ENCODE results near the gene ARHGEF25.

DNA sequence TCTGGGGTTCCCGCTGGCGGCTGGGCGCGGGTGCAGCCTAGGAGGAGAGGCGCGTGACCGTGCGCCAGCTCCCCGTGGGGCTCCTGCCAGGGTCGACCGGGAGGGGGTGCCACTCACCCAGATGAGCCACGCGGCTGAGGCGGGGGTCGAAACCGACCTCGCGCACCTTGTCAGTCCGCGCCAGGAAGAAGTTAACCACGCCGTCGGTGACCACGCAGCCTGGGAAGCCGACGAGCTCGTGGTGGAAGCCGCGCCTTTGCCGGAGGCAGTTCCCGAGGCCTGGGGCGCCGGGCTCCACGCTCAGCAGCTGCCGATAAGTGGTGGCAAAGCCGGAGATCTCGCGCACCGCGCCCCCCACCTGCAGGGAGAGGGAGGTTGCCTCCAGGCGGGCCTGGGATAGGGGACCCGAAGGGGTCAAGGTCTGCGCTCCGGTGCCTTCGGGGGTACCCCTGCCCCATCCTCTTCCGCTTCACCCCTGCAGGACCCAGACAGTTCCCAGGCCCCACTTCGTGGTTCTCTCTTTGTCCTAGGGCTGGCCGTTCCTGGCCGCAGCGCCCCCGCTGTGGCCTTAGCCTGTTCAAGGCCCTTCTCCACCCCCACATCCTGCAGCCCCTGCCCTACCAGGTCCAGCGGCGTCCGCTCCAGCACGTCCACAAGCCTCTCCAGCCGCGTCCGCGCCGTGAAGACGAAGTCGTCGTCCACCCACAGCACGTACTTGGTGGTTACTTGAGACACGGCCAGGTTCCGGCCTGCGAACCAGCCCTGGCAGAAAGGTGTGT, 16.5 kb downstream of the ARHGEF25 start:
- TF ChIP-seq POLR2AphosphoS5 (IDR thresholded peaks at IDR 0.05; ENCODE audit: borderline replicate concordance, low read depth, low read length) (no peak), EZH2 (IDR thresholded peaks at IDR 0.05) (no peak)
